GM21381 (cell line): ENCODE results near the gene LCE1B.

ENCODE experiments used
- ATAC-seq: cut with Tn5 transposase; IDR thresholded peaks from one replicate; pipeline ENCODE4 v1.9.1; 2021; ENCODE audit warnings: mild to moderate bottlenecking, moderate library complexity; ENCODE audit not compliant: unreplicated experiment

LCE1B gene

DNA sequence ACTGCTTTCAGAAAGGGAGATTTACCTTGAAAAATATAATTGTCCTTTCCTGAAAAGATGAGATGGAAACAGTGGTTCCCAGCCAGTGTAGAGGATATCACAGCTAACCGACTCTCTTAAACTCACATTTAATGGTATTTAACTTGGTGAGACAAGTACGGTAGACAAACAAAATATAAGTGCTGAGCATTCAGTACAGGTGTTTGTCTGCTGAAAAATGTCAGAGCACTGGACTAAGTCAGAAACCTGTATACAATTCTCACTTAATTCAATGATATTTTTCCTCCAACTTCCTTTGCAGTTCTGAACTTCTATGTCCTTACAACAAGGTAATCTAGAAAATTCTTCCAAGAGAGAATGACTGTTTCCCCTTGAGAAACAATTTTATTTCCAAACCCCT, at the start of gene LCE1B:
TSS of gene LCE1B (plus strand) at position 301 of the 400 bp plus-strand sequence. CDS start 476 bp downstream, outside the sequence.
- ATAC-seq: no peak

DNA sequence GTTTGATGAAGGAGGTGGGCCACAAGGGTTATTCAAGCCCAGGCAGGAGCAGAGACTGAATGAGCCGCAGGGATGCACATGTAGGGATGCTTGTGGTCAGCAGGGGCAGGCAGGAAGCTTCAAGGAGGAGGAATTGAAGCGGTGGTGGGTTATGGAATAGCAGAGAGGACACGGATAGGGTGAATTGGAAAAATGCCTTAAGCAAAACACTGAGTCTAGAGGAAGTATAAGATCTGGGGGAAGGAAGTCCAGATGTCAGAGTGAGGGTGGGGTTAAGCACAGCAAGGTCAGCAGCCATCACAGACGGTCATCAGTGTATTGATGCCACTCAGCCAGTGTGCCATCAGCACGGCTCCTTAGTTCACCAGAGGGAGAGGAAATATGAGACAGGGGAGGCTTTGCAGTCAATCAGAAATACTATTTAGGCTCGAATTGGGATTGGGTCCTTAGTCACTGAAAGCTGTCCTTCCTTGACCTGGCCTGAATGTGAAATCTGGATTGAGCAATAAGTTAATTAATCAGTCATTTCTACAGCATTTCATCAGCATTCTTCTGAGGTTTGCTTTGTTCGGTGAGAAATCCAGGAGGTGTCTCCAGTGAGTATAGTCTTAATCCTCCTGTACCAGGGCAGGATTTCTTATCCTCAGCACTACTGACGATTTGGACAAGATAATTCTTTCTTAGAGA, 42.8 kb upstream of the LCE1B start:
- ATAC-seq: no peak

- ATAC-seq: no peak
Observed at GRCh38 chr1:152770411-152770810, 41.4 kb upstream of the LCE1B start.

DNA sequence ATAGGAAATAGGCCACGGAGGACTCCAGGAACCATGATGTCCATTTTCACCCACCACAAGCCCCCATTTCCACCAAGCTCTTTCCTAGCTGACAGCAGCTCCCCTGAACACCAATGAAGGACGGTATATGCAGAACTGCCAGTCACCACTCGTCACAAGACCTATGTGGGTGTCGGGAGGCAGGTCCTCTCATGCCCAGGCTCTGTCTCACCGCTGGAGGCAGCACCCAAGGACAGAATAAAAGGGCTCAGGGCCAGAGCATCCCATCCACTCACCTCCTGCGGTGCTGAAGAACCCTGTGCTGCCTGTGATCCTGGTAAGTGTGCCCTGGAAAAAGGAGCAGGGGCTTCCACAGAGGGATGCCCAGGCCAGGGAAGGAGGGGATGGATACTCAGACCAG, 36.9 kb upstream of the LCE1B start, which contains the start of gene LCE1F:
TSS of gene LCE1F (plus strand) at position 266 of the 400 bp plus-strand sequence. CDS start 1,232 bp downstream, outside the sequence.
- ATAC-seq: no peak

DNA sequence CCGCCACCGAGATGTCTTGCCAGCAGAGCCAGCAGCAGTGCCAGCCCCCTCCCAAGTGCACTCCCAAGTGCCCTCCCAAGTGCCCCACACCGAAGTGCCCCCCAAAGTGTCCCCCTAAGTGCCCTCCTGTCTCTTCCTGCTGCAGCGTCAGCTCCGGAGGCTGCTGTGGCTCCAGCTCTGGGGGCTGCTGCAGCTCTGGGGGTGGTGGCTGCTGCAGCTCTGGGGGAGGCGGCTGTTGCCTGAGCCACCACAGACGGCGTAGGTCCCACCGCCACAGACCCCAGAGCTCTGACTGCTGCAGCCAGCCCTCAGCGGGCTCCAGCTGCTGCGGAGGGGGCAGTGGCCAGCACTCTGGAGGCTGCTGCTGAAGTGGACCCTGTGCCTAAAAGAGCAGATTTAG, 35.4 kb upstream of the LCE1B start:
- ATAC-seq: no peak

GRCh38 chr1:152777510-152778137, 34.1 kb upstream of the LCE1B start:
- ATAC-seq: no peak

- no peak for ATAC-seq
Observed at GRCh38 chr1:152783095-152783494, 28.7 kb upstream of the LCE1B start.

DNA sequence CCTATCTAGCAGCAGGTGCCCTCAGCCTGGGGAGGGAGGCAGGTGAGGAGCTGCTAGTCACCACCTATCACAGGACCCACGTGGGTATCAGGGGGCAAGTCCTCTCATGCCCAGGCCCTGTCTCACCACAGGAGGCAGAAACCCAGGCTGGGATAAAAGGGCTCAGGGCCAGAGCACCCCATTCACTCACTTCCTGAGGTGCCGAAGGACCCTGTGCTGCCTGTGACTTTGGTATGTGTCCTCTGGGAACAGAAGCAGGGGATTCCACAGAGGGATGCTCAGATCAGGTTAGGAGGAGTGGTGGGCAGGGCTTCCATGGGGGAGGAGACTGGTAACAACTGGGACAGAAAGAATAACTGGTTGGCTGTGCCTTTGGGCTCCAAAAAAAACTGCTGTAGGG, 25.7 kb upstream of the LCE1B start, which contains the start of gene LCE1E:
TSS of gene LCE1E (plus strand) at position 181 of the 400 bp plus-strand sequence. CDS start 1,043 bp downstream, outside the sequence.
- ATAC-seq: no peak

DNA sequence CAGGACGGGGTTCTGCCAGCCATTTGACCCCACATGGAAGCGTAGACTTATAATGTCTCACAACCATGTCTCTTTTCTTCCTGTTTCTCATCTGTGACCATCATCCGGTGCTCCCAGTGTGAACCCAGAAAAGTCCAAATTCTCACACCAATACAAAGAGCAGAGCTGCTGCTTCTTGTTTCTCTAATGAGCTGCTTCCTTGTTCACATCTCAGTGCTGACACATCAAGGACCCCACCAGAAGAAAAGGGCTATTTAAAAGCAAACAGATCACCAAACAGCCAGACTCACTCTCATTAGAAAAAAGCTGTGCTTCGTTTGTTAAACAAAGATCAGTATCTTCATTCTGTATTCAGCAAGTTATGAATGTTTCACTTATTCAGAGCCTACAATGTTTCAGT, 16.1 kb upstream of the LCE1B start:
- no peak for ATAC-seq

GRCh38 chr1:152796421-152796820, 15.3 kb upstream of the LCE1B start, which contains the start of gene LCE1D:
Gene LCE1D (plus strand): TSS chr1:152796721. CDS start chr1:152797795, 1,074 bp downstream.
- no peak for ATAC-seq

DNA sequence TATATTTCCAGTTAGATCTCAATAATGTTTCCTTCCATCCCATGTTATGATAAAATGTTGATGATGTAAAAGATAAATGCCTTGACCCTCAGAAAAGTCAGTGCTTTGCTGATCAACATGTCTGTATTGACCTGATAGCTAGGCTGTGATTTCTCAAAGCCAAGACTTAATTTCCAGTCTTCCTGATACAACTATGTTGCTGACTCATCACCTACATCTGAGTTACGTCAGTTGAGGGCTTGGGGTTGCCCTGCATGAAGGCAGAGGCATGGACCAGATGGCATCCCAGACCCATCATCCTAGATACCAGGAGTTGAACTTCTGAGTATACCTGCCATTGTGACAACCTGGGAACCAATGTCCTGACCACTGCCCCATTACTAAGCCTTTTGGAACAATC, 10.4 kb upstream of the LCE1B start:
- no peak for ATAC-seq

- ATAC-seq: no peak
Observed at GRCh38 chr1:152806576-152806975, 5.2 kb upstream of the LCE1B start, which contains the start of gene LCE1C. Gene LCE1C (minus strand): TSS chr1:152806651. CDS start chr1:152805478, 1,173 bp downstream.

DNA sequence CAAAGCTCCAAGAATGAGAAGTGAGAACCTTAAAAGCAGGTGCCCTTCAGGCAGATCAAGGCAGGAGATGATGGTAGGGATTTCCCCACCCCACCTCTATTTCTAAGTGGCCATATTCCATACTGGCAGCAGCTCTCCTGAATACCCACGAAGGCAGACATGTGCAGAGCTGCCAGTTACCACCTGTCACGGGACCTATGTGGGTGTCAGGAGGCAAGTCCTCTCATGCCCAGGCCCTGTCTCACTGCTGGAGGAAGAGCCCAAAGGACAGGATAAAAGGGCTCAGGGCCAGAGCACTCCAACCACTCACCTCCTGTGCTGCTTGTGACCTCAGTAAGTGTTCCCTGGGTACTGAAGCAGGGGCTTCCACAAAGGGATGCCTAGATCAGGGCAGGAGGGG, 721 bp upstream of the LCE1B start:
- no peak for ATAC-seq

GRCh38 chr1:152817309-152817708, 5.5 kb downstream of the LCE1B start:
- ATAC-seq: no peak

DNA sequence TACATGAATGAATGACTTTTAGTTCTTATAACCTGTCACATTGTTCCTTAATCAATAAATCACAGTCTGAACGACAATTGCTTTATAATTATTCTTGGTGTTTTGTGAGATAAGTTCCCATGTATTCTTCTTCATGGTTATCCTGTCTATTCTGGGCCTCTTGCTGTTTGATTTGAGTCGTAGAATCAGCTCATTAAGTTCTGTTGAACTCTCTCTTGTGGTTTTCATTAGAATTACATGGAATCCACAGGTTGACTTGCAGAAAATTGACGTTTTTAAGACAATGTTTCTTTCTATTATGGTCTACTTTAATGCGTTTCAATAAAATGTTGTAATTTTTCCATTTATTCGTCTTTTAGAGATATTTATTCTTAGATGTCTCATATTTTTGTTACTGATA, 11.5 kb downstream of the LCE1B start:
- no peak for ATAC-seq

- ATAC-seq: no peak
Observed at GRCh38 chr1:152824964-152825363, 13.2 kb downstream of the LCE1B start.

- ATAC-seq: no peak
Observed at GRCh38 chr1:152827173-152827572, 15.4 kb downstream of the LCE1B start, which contains the start of gene LCE1A. Gene LCE1A (plus strand): TSS chr1:152827473. CDS start chr1:152827473, 0 bp downstream.

GRCh38 chr1:152836870-152837269, 25.1 kb downstream of the LCE1B start:
- no peak for ATAC-seq

DNA sequence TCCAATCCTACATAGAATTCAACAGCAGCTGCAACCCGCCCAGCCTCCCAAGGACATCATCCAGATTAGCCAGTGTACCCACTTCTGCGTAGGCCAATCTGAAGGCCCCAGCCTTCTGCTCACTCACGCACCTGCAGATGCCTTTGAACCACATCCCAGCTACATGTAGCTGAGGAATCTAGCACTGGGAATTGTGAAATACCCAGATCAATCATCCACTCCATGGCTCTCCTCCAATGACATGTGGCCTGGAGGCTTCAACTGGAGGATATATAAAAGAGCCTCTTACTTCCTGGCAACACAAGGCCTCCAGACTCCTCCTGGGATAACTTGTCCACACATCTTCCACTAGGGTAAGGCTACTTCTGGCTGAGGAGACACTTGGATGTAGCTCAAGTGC, 30.8 kb downstream of the LCE1B start, which contains the start of gene LCE6A:
TSS of gene LCE6A (plus strand) at position 301 of the 400 bp plus-strand sequence. CDS start 665 bp downstream, outside the sequence.
- no peak for ATAC-seq

DNA sequence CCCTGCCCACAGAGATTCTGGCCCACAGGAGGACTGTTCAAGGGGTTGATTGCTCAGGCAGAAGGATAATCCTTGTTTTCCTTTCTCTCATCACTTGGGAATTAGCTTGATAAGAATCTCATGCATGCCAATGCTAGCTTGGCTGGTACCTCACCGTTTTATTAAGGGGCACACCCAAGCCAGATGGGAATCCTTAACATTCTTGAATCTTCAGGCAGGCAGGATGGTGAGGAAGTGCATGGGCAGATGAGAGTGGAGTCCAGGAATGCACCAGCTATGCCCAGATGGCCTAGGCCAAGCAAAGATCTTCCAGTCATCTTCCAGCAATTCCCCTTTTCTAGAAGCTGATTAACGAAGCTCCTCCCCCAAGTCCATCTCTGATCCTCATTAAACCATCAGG, 43.9 kb downstream of the LCE1B start:
- ATAC-seq: no peak

GRCh38 chr1:152858062-152858461, 46.3 kb downstream of the LCE1B start:
- no peak for ATAC-seq

- ATAC-seq: no peak
Observed at GRCh38 chr1:152859696-152860095, 47.9 kb downstream of the LCE1B start, which contains the start of gene LCE7A. Gene LCE7A (plus strand): TSS chr1:152859996. CDS start chr1:152860698, 702 bp downstream.
